Activated CD8-positive, alpha-beta T cell treated with anti-CD3 and anti-CD28 coated beads for 36 hours (primary cell): Measurements from ENCODE around the gene SMAD3. TPM values are rescaled to one million over a fixed set of nuclear protein-coding genes. Genes with fewer than 3 reads are reported as not detected.

ENCODE experiments used
- ATAC-seq: fragments of 200-7000 bp; cut with Tn5 transposase; one replicate; pipeline ENCODE4 v1.10.0; 2021; ENCODE audit warnings: mild to moderate bottlenecking, moderate library complexity
- CTCF ChIA-PET: fragments of 350-600 bp; sonication (Branson Sonifier 250); formaldehyde crosslinking; loops from one replicate; lab custom pipeline; 2021; ENCODE audit warnings: antibody characterized with exemption; lab: Charles Lee
- POLR2A ChIA-PET: fragments of 350-600 bp; sonication (Branson Sonifier 250); formaldehyde crosslinking; loops from one replicate; lab custom pipeline; 2021; ENCODE audit warnings: antibody characterized with exemption; lab: Charles Lee
- DNase-seq: peaks from one replicate; pipeline ENCODE4 v3.0.0-alpha.2; 2020
- H3K27ac Mint-ChIP-seq: one replicate; pipeline ENCODE4 v1.8.0; 2021; ENCODE audit warnings: mild to moderate bottlenecking, mixed read lengths
- H3K27me3 Mint-ChIP-seq: one replicate; pipeline ENCODE4 v1.8.0; 2021; ENCODE audit warnings: mixed read lengths
- H3K36me3 Mint-ChIP-seq: one replicate; pipeline ENCODE4 v1.8.0; 2021; ENCODE audit warnings: low read depth, mixed read lengths
- H3K4me1 Mint-ChIP-seq: one replicate; pipeline ENCODE4 v1.8.0; 2021; ENCODE audit warnings: low read depth, mixed read lengths
- H3K4me3 Mint-ChIP-seq: one replicate; pipeline ENCODE4 v1.8.0; 2021; ENCODE audit warnings: mild to moderate bottlenecking, moderate library complexity, mixed read lengths
- H3K9me3 Mint-ChIP-seq: one replicate; pipeline ENCODE4 v1.8.0; 2021; ENCODE audit warnings: mixed read lengths
- CTCF ChIP-seq: fragments of 200-600 bp; IDR thresholded peaks from one replicate; pipeline ENCODE4 v1.8.0; 2022; ENCODE audit warnings: antibody characterized with exemption, mild to moderate bottlenecking
- intact Hi-C: fragments of 100-400 bp; cut with micrococcal nuclease; formaldehyde crosslinking; loops from one replicate; pipeline ENCODE4 v1.10.0; 2022
- total RNA-seq, 2 experiments: library from RNA; stranded (reverse); gene quantifications; one replicate each; pipeline ENCODE4 v1.2.3, GENCODE V29; 2021

The SMAD3 gene
- total RNA-seq, 2 experiments from 2014 or later = 22.3 to 24.7 TPM

GRCh38 chr15:67171471-67171870 is 106.1 kb downstream of the SMAD3 start:
- ChIA-PET CTCF (no interaction called here), POLR2A (interaction anchor here (0.6 to 1.0 kb wide), 3 partner anchors 20 to 23 kb away, joined by 3 to 5 read pairs (median 3); no protein-coding TSS in a partner anchor)
- intact Hi-C loops = no loop called here
- H3K36me3 Mint-ChIP-seq = peaks cover 16% of the 10 kb centered on the region
- H3K9me3 Mint-ChIP-seq = no peaks in the 10 kb centered on the region
- no peak for ATAC-seq
- H3K27me3 Mint-ChIP-seq = no peaks in the 10 kb centered on the region
- no peak for TF ChIP-seq CTCF
- H3K27ac Mint-ChIP-seq = no peak overlapping the region
- no peak for DNase-seq
- H3K4me1 Mint-ChIP-seq = peaks cover 37% of the 10 kb centered on the region
- no peak overlapping the region for H3K4me3 Mint-ChIP-seq

- no peak overlapping the region for H3K4me3 Mint-ChIP-seq
- peak; percentile 40 for ATAC-seq
- DNase-seq = peak; percentile 37
These were observed 106.8 kb downstream of the SMAD3 start for GRCh38 chr15:67172172-67172571.

DNA sequence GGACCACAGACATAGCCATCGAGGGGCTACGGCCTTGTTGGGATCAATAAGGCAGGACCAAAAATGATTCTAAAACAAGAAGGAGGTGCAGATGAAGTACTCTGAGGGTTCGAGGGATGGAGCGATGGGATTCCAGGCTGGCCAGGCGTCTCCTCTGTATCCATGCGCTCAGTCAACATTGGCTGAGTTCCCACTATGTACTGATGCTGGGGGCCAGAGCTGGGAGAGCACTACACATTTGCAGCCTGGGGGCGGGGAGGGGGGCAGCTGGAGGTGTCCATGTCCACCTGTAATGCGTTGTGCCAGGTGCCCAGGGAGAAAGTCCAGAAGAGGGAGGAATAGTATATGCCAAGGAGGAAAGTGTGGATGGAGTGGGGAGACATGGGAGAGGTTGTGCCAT is 107.6 kb downstream of the SMAD3 start:
- Mint-ChIP-seq H3K9me3 (no peaks in the 10 kb centered on the region), H3K27ac (no peak overlapping the region), H3K4me1 (peaks cover 42% of the 10 kb centered on the region), H3K4me3 (no peak overlapping the region), H3K36me3 (peaks cover 16% of the 10 kb centered on the region), H3K27me3 (no peaks in the 10 kb centered on the region)
- no peak for ATAC-seq
- no peak for DNase-seq
- ChIA-PET CTCF (interaction anchor here (1.0 kb wide), 1 partner anchor 97 kb away, joined by 3 read pairs; no protein-coding TSS in a partner anchor), POLR2A (no interaction called here)
- intact Hi-C loops = no loop called here
- TF ChIP-seq CTCF = no peak

More at GRCh38 chr15:67172172-67172571, 106.8 kb downstream of the SMAD3 start:
- ChIA-PET POLR2A (interaction anchor here (0.7 kb wide), 1 partner anchor 23 kb away, joined by 3 read pairs; no protein-coding TSS in a partner anchor), CTCF (no interaction called here)
- intact Hi-C loops = no loop called here
- no peaks in the 10 kb centered on the region for H3K27me3 Mint-ChIP-seq
- H3K27ac Mint-ChIP-seq = peak overlapping the region; percentile 19
- H3K4me1 Mint-ChIP-seq = peaks cover 42% of the 10 kb centered on the region
- H3K36me3 Mint-ChIP-seq = peaks cover 16% of the 10 kb centered on the region
- TF ChIP-seq CTCF = no peak
- H3K9me3 Mint-ChIP-seq = no peaks in the 10 kb centered on the region

- no peak for ATAC-seq
- ChIA-PET POLR2A (interaction anchor here (0.9 kb wide), 1 partner anchor 10 kb away, joined by 3 read pairs; no protein-coding TSS in a partner anchor), CTCF (interaction anchor here (1.0 kb wide), 1 partner anchor 96 kb away, joined by 3 read pairs; no protein-coding TSS in a partner anchor)
- intact Hi-C loops = no loop called here
- Mint-ChIP-seq H3K36me3 (peaks cover 16% of the 10 kb centered on the region), H3K27ac (peak overlapping the region; percentile 27), H3K4me3 (no peak overlapping the region), H3K4me1 (peaks cover 42% of the 10 kb centered on the region), H3K9me3 (no peaks in the 10 kb centered on the region), H3K27me3 (no peaks in the 10 kb centered on the region)
- no peak for DNase-seq
- TF ChIP-seq CTCF = no peak
These were observed 108.4 kb downstream of the SMAD3 start for GRCh38 chr15:67173786-67174185.

- H3K27me3 Mint-ChIP-seq = no peaks in the 10 kb centered on the region
- DNase-seq = no peak
- no peak for ATAC-seq
- H3K4me3 Mint-ChIP-seq = no peak overlapping the region
- H3K4me1 Mint-ChIP-seq = peaks cover 42% of the 10 kb centered on the region
- H3K9me3 Mint-ChIP-seq = no peaks in the 10 kb centered on the region
- ChIA-PET POLR2A (interaction anchor here (0.6 to 0.9 kb wide), 2 partner anchors 9 to 387 kb away, joined by 3 read pairs; no protein-coding TSS in a partner anchor), CTCF (no interaction called here)
- H3K27ac Mint-ChIP-seq = peak overlapping the region; percentile 79
- intact Hi-C loops = no loop called here
- peaks cover 16% of the 10 kb centered on the region for H3K36me3 Mint-ChIP-seq
- no peak for TF ChIP-seq CTCF
These were observed 109.0 kb downstream of the SMAD3 start for GRCh38 chr15:67174446-67174845.
